Islet precursor cell (in vitro differentiated cells): ENCODE results near the gene ZNF473.

ENCODE experiments used
- DNase-seq: peaks from one replicate; pipeline ENCODE4 v3.0.0-alpha.2; 2018

Gene ZNF473

GRCh38 chr19:50003810-50004419, 21.9 kb upstream of the ZNF473 start:
- peak; percentile 61 for DNase-seq

GRCh38 chr19:50005428-50005827, 20.4 kb upstream of the ZNF473 start:
- DNase-seq, result no peak

GRCh38 chr19:50007170-50007569, 18.6 kb upstream of the ZNF473 start:
- no peak for DNase-seq

- DNase-seq, result no peak
Observed at GRCh38 chr19:50007947-50008346, 17.9 kb upstream of the ZNF473 start.

GRCh38 chr19:50008532-50008931, 17.3 kb upstream of the ZNF473 start:
- peak; percentile 70 for DNase-seq

GRCh38 chr19:50016225-50016807, 9.5 kb upstream of the ZNF473 start:
- no peak for DNase-seq

GRCh38 chr19:50020481-50020880, 5.3 kb upstream of the ZNF473 start:
- DNase-seq, result no peak

GRCh38 chr19:50022823-50023222, 3.0 kb upstream of the ZNF473 start:
- DNase-seq, result no peak

GRCh38 chr19:50024719-50025021, 1.1 kb upstream of the ZNF473 start:
- no peak for DNase-seq

GRCh38 chr19:50025022-50025793, 597 bp upstream of the ZNF473 start, which contains the start of gene VRK3:
Gene VRK3 (minus strand): TSS chr19:50025372. CDS start chr19:50016162, 9,210 bp downstream.
- DNase-seq, result peak; percentile 100

GRCh38 chr19:50026550-50026906, 723 bp downstream of the ZNF473 start:
- DNase-seq, result no peak

- DNase-seq, result no peak
Observed at GRCh38 chr19:50030225-50030624, 4.4 kb downstream of the ZNF473 start.

- no peak for DNase-seq
Observed at GRCh38 chr19:50030937-50031336, 5.1 kb downstream of the ZNF473 start.

- no peak for DNase-seq
Observed at GRCh38 chr19:50036908-50037307, 11.1 kb downstream of the ZNF473 start.

GRCh38 chr19:50039968-50040367, 14.2 kb downstream of the ZNF473 start:
- no peak for DNase-seq

GRCh38 chr19:50040967-50041366, 15.2 kb downstream of the ZNF473 start:
- no peak for DNase-seq

- DNase-seq, result no peak
Observed at GRCh38 chr19:50042363-50043024, 16.7 kb downstream of the ZNF473 start.

GRCh38 chr19:50043967-50044366, 18.2 kb downstream of the ZNF473 start:
- DNase-seq, result no peak

- no peak for DNase-seq
Observed at GRCh38 chr19:50044922-50045321, 19.1 kb downstream of the ZNF473 start.

GRCh38 chr19:50046649-50047503, 21.1 kb downstream of the ZNF473 start:
- no peak for DNase-seq

GRCh38 chr19:50047671-50048070, 21.9 kb downstream of the ZNF473 start:
- DNase-seq, result no peak

GRCh38 chr19:50050406-50051227, 24.8 kb downstream of the ZNF473 start:
- DNase-seq, result no peak
